ENCODE data around the gene MYO1E.

MYO1E gene

DNA sequence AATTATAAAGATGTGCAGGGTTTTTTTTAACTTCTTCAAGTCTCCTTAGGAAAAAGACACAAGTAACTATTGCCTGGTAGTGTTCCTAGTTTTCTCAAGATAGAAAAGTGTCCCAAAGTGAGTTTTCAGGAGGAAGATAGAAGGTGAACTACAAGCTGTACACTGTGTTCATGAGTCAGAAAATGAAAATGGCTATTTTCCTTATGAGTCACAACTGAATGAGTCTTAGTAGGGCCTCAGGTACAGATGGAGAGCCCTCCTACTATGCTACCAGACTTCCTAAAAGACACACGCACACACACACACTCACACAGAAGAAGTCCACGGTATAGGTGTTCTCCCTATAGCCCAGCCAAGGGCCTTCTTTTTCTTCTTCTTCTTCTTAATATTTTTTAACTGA, 3.1 kb downstream of the MYO1E start:
- CTCF ChIA-PET, result no interaction called here
- POLR2A ChIA-PET, result no interaction called here
- TF ChIP-seq L3MBTL2 (conservative IDR thresholded peaks at IDR 0.05) (no peak), FOXA1 (IDR thresholded peaks at IDR 0.05) (no peak), SUZ12 (IDR thresholded peaks at IDR 0.05) (no peak), BHLHE40 (IDR thresholded peaks at IDR 0.05; ENCODE audit: borderline replicate concordance) (no peak), FOXM1 (IDR thresholded peaks at IDR 0.05; ENCODE audit: borderline replicate concordance) (no peak), CTBP1 (IDR thresholded peaks at IDR 0.05; ENCODE audit: borderline replicate concordance) (no peak), LEF1 (IDR thresholded peaks at IDR 0.05; ENCODE audit: borderline replicate concordance) (no peak), FOXK2 (IDR thresholded peaks at IDR 0.05) (no peak), ARNT (IDR thresholded peaks at IDR 0.05) (no peak), NFRKB (IDR thresholded peaks at IDR 0.05) (no peak), SP1 (IDR thresholded peaks at IDR 0.05) (no peak), ELF4 (IDR thresholded peaks at IDR 0.05) (no peak)
- TF ChIP-seq, protein P1, sequence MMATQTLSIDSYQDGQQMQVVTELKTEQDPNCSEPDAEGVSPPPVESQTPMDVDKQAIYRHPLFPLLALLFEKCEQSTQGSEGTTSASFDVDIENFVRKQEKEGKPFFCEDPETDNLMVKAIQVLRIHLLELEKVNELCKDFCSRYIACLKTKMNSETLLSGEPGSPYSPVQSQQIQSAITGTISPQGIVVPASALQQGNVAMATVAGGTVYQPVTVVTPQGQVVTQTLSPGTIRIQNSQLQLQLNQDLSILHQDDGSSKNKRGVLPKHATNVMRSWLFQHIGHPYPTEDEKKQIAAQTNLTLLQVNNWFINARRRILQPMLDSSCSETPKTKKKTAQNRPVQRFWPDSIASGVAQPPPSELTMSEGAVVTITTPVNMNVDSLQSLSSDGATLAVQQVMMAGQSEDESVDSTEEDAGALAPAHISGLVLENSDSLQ (IDR thresholded peaks at IDR 0.05), result no peak
- DNase-seq (ENCODE audit: extremely low spot score), result no peak

DNA sequence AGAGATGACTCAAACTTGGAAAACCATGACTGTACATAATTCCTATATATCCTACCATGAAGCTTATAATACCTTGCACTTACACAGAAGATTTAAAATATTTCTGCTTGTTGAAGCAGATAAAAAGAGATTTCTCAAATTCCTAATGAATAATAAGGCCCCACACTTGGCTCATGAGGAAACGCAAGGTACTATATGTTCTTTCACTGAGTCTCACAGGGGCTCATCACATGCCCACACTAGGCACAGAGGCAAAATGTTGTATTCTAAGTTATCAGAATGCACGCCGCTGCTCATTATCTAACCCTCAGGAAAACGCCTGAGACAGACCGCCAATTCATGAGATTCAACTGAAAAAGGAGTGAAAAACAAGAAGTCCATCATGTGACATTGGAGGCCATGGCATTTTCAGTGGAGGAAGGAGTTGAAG, 5.6 kb downstream of the MYO1E start:
- ChIA-PET POLR2A (no interaction called here), CTCF (no interaction called here)
- TF ChIP-seq FOXM1 (IDR thresholded peaks at IDR 0.05; ENCODE audit: borderline replicate concordance), result no peak
- DNase-seq (ENCODE audit: extremely low spot score), result no peak

DNA sequence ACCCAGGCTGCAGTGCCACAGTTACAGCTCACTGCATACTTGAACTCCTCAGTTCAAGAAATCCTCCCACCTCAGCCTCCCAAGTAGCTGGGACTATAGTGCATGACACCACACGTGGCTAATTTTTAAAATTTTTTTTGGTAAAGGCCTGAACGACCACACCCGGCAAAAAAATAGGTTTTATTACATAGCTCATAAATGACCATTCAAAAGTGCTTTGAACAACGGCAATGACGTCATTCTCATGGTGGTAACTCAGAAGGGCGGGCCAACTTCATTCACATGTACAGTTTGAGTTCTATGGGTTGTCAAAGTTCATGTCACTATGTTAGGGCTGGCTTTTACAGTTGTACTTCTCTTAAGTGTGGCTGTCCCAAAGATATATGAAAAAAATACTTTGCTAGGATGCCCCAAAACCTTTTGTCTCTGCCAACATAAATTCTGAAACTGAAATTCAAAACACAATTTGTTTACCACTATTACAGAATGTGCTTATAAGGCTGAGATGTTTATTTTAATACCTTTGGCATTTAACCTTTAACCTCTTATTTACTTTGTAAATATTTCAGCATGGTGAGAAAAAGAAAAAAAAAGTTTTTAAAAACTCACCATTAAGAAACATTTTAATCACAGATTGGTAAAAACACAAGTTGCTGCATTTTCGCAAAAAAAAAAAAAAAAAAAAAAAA, 6.2 kb downstream of the MYO1E start:
- DNase-seq (ENCODE audit: extremely low spot score), result no peak
- POLR2A ChIA-PET, result no interaction called here
- TF ChIP-seq L3MBTL2 (conservative IDR thresholded peaks at IDR 0.05) (no peak), FOXA1 (IDR thresholded peaks at IDR 0.05) (no peak), SP1 (IDR thresholded peaks at IDR 0.05) (no peak), HDGF (IDR thresholded peaks at IDR 0.05; ENCODE audit: borderline replicate concordance) (no peak), SUZ12 (IDR thresholded peaks at IDR 0.05) (no peak), CTBP1 (IDR thresholded peaks at IDR 0.05; ENCODE audit: borderline replicate concordance) (no peak), TARDBP (IDR thresholded peaks at IDR 0.05) (no peak), FOXM1 (IDR thresholded peaks at IDR 0.05; ENCODE audit: borderline replicate concordance) (no peak), LEF1 (IDR thresholded peaks at IDR 0.05; ENCODE audit: borderline replicate concordance) (no peak)
- TF ChIP-seq, protein P1 (IDR thresholded peaks at IDR 0.05), result no peak
- CTCF ChIA-PET, result no interaction called here

DNA sequence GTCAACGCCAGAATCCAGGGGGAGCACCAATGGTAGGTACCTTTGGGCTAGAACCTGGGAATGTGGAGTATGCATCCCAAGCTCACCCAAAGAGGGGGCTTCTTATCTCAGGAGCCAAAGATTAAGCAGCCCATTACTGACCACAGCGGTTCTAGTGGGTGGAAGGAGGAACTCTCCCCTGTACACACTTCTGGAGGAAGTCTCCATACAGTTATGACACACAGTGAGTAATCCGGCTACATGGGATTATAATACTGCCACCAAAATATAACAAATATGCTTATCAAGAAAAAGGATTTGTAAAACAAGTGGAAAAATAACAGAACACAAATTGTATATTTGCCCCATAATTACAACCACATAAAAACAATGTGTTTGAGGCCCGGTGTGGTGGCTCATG, 8.4 kb downstream of the MYO1E start:
- TF ChIP-seq CTBP1 (IDR thresholded peaks at IDR 0.05; ENCODE audit: borderline replicate concordance), result no peak
- TF ChIP-seq ZNF384 (IDR thresholded peaks at IDR 0.05), result no peak
- no peak for TF ChIP-seq SUZ12 (IDR thresholded peaks at IDR 0.05)
- no peak for TF ChIP-seq FOXM1 (IDR thresholded peaks at IDR 0.05; ENCODE audit: borderline replicate concordance)
- TF ChIP-seq TARDBP (IDR thresholded peaks at IDR 0.05), result no peak
- TF ChIP-seq FOXA1 (IDR thresholded peaks at IDR 0.05), result no peak
- no peak for TF ChIP-seq BHLHE40 (IDR thresholded peaks at IDR 0.05; ENCODE audit: borderline replicate concordance)
- TF ChIP-seq SP1 (IDR thresholded peaks at IDR 0.05), result no peak
- no peak for TF ChIP-seq LEF1 (IDR thresholded peaks at IDR 0.05; ENCODE audit: borderline replicate concordance)
- no peak for TF ChIP-seq L3MBTL2 (conservative IDR thresholded peaks at IDR 0.05)
- TF ChIP-seq FOXK2 (IDR thresholded peaks at IDR 0.05), result no peak
- TF ChIP-seq HDGF (IDR thresholded peaks at IDR 0.05; ENCODE audit: borderline replicate concordance), result no peak
- TF ChIP-seq, protein P1 (IDR thresholded peaks at IDR 0.05), result no peak
- no peak for TF ChIP-seq ELF4 (IDR thresholded peaks at IDR 0.05)
- TF ChIP-seq ARNT (IDR thresholded peaks at IDR 0.05), result no peak
- TF ChIP-seq NFRKB (IDR thresholded peaks at IDR 0.05), result no peak
- ChIA-PET CTCF (no interaction called here), POLR2A (no interaction called here)
- no peak for DNase-seq (ENCODE audit: extremely low spot score)

DNA sequence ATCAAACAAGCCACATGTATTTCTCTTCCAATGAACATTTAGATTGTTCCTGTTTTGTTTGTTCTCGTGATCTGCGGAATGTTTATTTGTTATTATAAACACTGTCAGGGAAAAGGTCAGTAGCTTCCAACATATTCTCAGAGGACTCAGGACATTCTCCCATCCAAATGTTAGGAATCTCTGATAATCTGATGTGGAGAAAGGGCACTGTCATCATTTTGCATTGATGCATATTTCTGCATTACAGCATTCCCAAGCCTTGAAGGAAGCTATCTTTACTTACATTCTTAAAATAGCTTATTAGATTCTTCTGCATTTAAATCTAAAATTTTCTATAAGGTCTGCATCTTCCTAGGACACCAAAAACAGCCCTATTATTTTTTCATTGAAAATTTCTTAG, 10.3 kb downstream of the MYO1E start:
- ChIA-PET CTCF (no interaction called here), POLR2A (interaction anchor here (1.1 kb wide), 1 partner anchor 11 kb away, joined by 4 read pairs; the partner anchor contains the start of gene MYO1E)
- DNase-seq (ENCODE audit: extremely low spot score), result no peak
- no peak for TF ChIP-seq ARNT (IDR thresholded peaks at IDR 0.05)
- no peak for TF ChIP-seq L3MBTL2 (conservative IDR thresholded peaks at IDR 0.05)
- TF ChIP-seq FOXK2 (IDR thresholded peaks at IDR 0.05), result no peak
- no peak for TF ChIP-seq CTBP1 (IDR thresholded peaks at IDR 0.05; ENCODE audit: borderline replicate concordance)
- TF ChIP-seq SP1 (IDR thresholded peaks at IDR 0.05), result no peak
- TF ChIP-seq ELF4 (IDR thresholded peaks at IDR 0.05), result no peak

DNA sequence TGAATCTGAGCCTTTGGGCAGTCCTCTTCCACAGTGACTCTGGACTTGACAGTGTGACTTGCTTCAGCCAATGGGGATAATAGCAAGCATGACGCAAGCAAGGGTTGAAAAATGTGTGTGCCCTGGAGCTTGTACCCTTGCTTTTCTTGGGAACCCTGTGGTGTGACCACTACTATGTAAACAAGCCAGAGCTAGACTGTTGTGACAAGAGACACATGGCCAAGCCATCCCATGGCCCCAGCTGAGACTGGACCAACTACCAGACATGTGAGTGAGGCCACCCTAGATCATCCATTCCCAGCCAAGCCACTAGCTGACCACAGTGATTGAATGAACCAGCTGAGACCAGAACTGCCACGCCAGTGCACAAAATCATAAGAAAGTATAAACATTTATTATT, 11.8 kb downstream of the MYO1E start:
- ChIA-PET CTCF (no interaction called here), POLR2A (interaction anchor here (1.1 kb wide), 1 partner anchor 12 kb away, joined by 7 read pairs; the partner anchor contains the start of gene MYO1E)
- TF ChIP-seq, protein P1 (IDR thresholded peaks at IDR 0.05), result no peak
- TF ChIP-seq FOXK2 (IDR thresholded peaks at IDR 0.05) (no peak), TARDBP (IDR thresholded peaks at IDR 0.05) (no peak), BHLHE40 (IDR thresholded peaks at IDR 0.05; ENCODE audit: borderline replicate concordance) (no peak), ARNT (IDR thresholded peaks at IDR 0.05) (no peak), SP1 (IDR thresholded peaks at IDR 0.05) (no peak), FOXA1 (IDR thresholded peaks at IDR 0.05) (no peak), LEF1 (IDR thresholded peaks at IDR 0.05; ENCODE audit: borderline replicate concordance) (no peak), ELF4 (IDR thresholded peaks at IDR 0.05) (no peak), NFRKB (IDR thresholded peaks at IDR 0.05) (no peak), HDGF (IDR thresholded peaks at IDR 0.05; ENCODE audit: borderline replicate concordance) (no peak), SUZ12 (IDR thresholded peaks at IDR 0.05) (no peak)
- no peak for DNase-seq (ENCODE audit: extremely low spot score)

All from HEK293T (cell line).